Erythroblast (primary cell): ENCODE measurements around the gene GNMT.

Experiments used
- GATA1 ChIP-seq: IDR thresholded peaks from 2 replicates; pipeline ENCODE4 v1.6.1; 2011; ENCODE audit warnings: low read depth, mild to moderate bottlenecking, control low read depth, low read length, moderate library complexity
- POLR2A ChIP-seq: IDR thresholded peaks from 2 replicates; pipeline ENCODE4 v1.6.1; 2011; ENCODE audit warnings: mild to moderate bottlenecking, low read length

DNA sequence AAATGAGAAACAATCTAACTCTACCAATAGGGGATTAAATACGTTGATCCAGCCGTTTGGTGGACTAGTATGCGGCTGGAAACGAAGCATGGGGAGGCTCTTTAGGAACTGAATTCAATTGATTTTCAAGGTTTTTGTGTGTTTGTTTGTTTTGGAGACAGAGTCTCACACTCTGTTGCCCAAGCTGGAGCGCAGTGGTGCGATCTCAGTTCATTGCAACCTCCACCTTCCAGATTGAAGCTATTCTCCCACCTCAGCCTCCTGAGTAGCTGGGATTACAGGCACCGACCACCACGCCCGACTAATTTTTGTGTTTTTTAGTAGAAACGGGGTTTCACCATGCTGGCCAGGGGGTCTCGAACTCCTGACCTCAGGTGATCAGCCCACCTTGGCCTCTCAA lies 24.2 kb upstream of the GNMT start:
- no peak for TF ChIP-seq POLR2A
- no peak for TF ChIP-seq GATA1
